Neural crest cell (in vitro differentiated cells): Measurements from ENCODE around the gene TMCO2. TPM values are rescaled to one million over a fixed set of nuclear protein-coding genes. Genes with fewer than 3 reads are reported as not detected.

ENCODE experiments used
- DNase-seq: peaks from one replicate; pipeline ENCODE4 v3.0.0; 2021; ENCODE audit warnings: low read depth, mixed read lengths, low spot score
- H3K27ac Mint-ChIP-seq: one replicate; pipeline ENCODE4 v1.8.0; 2021; ENCODE audit warnings: mild to moderate bottlenecking, mixed read lengths; ENCODE audit not compliant: unreplicated experiment
- H3K27me3 Mint-ChIP-seq: 2 replicates; pipeline ENCODE4 v1.8.0; 2021; ENCODE audit warnings: low read depth, mild to moderate bottlenecking, mixed read lengths
- H3K36me3 Mint-ChIP-seq: 2 replicates; pipeline ENCODE4 v1.8.0; 2021; ENCODE audit warnings: low read depth, mild to moderate bottlenecking, mixed read lengths
- H3K4me1 Mint-ChIP-seq: 2 replicates; pipeline ENCODE4 v1.8.0; 2021; ENCODE audit warnings: mixed read lengths
- H3K4me3 Mint-ChIP-seq: one replicate; pipeline ENCODE4 v1.8.0; 2021; ENCODE audit warnings: mild to moderate bottlenecking, mixed read lengths
- H3K9me3 Mint-ChIP-seq: 2 replicates; pipeline ENCODE4 v1.8.0; 2021; ENCODE audit warnings: mixed read lengths
- CTCF ChIP-seq: fragments of 200-600 bp; sonication (generic); conservative IDR thresholded peaks from 2 replicates; pipeline ENCODE4 v1.5.0; 2021; ENCODE audit warnings: antibody characterized with exemption, mild to moderate bottlenecking
- total RNA-seq: library from RNA; stranded (reverse); gene quantifications from 2 replicates; pipeline ENCODE4 v1.2.1, GENCODE V29; 2021

TMCO2 gene
- total RNA-seq, 1 donor from 2014 or later: not detected

GRCh38 chr1:40221977-40222772 is 25.6 kb upstream of the TMCO2 start:
- Mint-ChIP-seq H3K4me1 (no peaks in the 10 kb centered on the region), H3K36me3 (peaks cover 4% of the 10 kb centered on the region), H3K27ac (no peak overlapping the region), H3K27me3 (no peaks in the 10 kb centered on the region), H3K9me3 (no peaks in the 10 kb centered on the region), H3K4me3 (no peak overlapping the region)
- TF ChIP-seq CTCF: no peak
- DNase-seq: no peak

GRCh38 chr1:40224040-40224439 is 23.7 kb upstream of the TMCO2 start:
- Mint-ChIP-seq H3K4me3 (no peak overlapping the region), H3K9me3 (no peaks in the 10 kb centered on the region), H3K4me1 (no peaks in the 10 kb centered on the region), H3K27ac (no peak overlapping the region), H3K36me3 (no peaks in the 10 kb centered on the region), H3K27me3 (no peaks in the 10 kb centered on the region)
- DNase-seq: no peak
- TF ChIP-seq CTCF: no peak

GRCh38 chr1:40226192-40226591 is 21.5 kb upstream of the TMCO2 start:
- Mint-ChIP-seq H3K27ac (no peak overlapping the region), H3K36me3 (no peaks in the 10 kb centered on the region), H3K4me3 (no peak overlapping the region), H3K4me1 (no peaks in the 10 kb centered on the region), H3K27me3 (no peaks in the 10 kb centered on the region), H3K9me3 (no peaks in the 10 kb centered on the region)
- TF ChIP-seq CTCF: no peak
- no peak for DNase-seq

GRCh38 chr1:40232444-40232843 is 15.3 kb upstream of the TMCO2 start:
- no peaks in the 10 kb centered on the region for H3K4me1 Mint-ChIP-seq
- H3K9me3 Mint-ChIP-seq: no peaks in the 10 kb centered on the region
- H3K4me3 Mint-ChIP-seq: no peak overlapping the region
- no peak for DNase-seq
- no peaks in the 10 kb centered on the region for H3K36me3 Mint-ChIP-seq
- no peaks in the 10 kb centered on the region for H3K27me3 Mint-ChIP-seq
- peak overlapping the region; percentile 75 for H3K27ac Mint-ChIP-seq
- TF ChIP-seq CTCF: no peak

- Mint-ChIP-seq H3K4me3 (no peak overlapping the region), H3K4me1 (no peaks in the 10 kb centered on the region), H3K27ac (no peak overlapping the region), H3K9me3 (no peaks in the 10 kb centered on the region), H3K36me3 (no peaks in the 10 kb centered on the region), H3K27me3 (no peaks in the 10 kb centered on the region)
- DNase-seq: no peak
- no peak for TF ChIP-seq CTCF
Observed at GRCh38 chr1:40239626-40240025, 8.1 kb upstream of the TMCO2 start.
